Measurements from ENCODE around the gene DGKG.

Gene DGKG

GRCh38 chr3:186361762-186362536 is at the start of gene DGKG:
Gene DGKG (minus strand): TSS chr3:186362234. CDS start chr3:186320459, 41,775 bp downstream.
- peak in 1 of 2 donors; percentile 1 for DNase-seq (ENCODE audit: low read depth in 2 of 2)

- DNase-seq (ENCODE audit: low read depth in 2 of 2): no peak
These were observed 49.1 kb upstream of the DGKG start for GRCh38 chr3:186411089-186411488.

GRCh38 chr3:186406669-186407635 is 44.9 kb upstream of the DGKG start:
- no peak for DNase-seq (ENCODE audit: low read depth in 2 of 2)

- no peak for DNase-seq (ENCODE audit: low read depth in 2 of 2)
These were observed 39.5 kb upstream of the DGKG start for GRCh38 chr3:186401556-186401955.

GRCh38 chr3:186400662-186401061 is 38.6 kb upstream of the DGKG start:
- DNase-seq (ENCODE audit: low read depth in 2 of 2): no peak

GRCh38 chr3:186400026-186400425 is 38.0 kb upstream of the DGKG start:
- no peak for DNase-seq (ENCODE audit: low read depth in 2 of 2)

GRCh38 chr3:186394566-186395217 is 32.7 kb upstream of the DGKG start:
- DNase-seq (ENCODE audit: low read depth in 2 of 2): no peak

- DNase-seq (ENCODE audit: low read depth in 2 of 2): no peak
These were observed 25.0 kb upstream of the DGKG start for GRCh38 chr3:186386883-186387560.

- no peak for DNase-seq (ENCODE audit: low read depth in 2 of 2)
These were observed 24.0 kb upstream of the DGKG start for GRCh38 chr3:186385856-186386602.

- DNase-seq (ENCODE audit: low read depth in 2 of 2): no peak
These were observed 21.3 kb upstream of the DGKG start for GRCh38 chr3:186383026-186383993.

GRCh38 chr3:186382217-186382885 is 20.3 kb upstream of the DGKG start:
- DNase-seq (ENCODE audit: low read depth in 2 of 2): no peak

GRCh38 chr3:186381424-186382216 is 19.6 kb upstream of the DGKG start:
- no peak for DNase-seq (ENCODE audit: low read depth in 2 of 2)

- no peak for DNase-seq (ENCODE audit: low read depth in 2 of 2)
These were observed 18.8 kb upstream of the DGKG start for GRCh38 chr3:186380622-186381380.

GRCh38 chr3:186375443-186375842 is 13.4 kb upstream of the DGKG start:
- no peak for DNase-seq (ENCODE audit: low read depth in 2 of 2)

GRCh38 chr3:186374376-186374775 is 12.3 kb upstream of the DGKG start:
- no peak for DNase-seq (ENCODE audit: low read depth in 2 of 2)

GRCh38 chr3:186369217-186369616 is 7.2 kb upstream of the DGKG start:
- DNase-seq (ENCODE audit: low read depth in 2 of 2): no peak

GRCh38 chr3:186368717-186369116 is 6.7 kb upstream of the DGKG start:
- DNase-seq (ENCODE audit: low read depth in 2 of 2): no peak

GRCh38 chr3:186368176-186368575 is 6.1 kb upstream of the DGKG start:
- DNase-seq (ENCODE audit: low read depth in 2 of 2): no peak
